GM13977 (cell line): ENCODE results near the gene PRR18.

ENCODE experiments used
- DNase-seq: peaks from one replicate; pipeline ENCODE4 v3.0.0; 2012; ENCODE audit warnings: low spot score
- in situ Hi-C: fragments of 300-500 bp; cut with MboI; formaldehyde crosslinking; loops from one replicate; pipeline ENCODE4 v1.12.0; 2022; ENCODE audit warnings: low sequenced_read_pairs, low pct_unique_long_range_greater_than_20kb, mixed read lengths, inconsistent platforms; ENCODE audit not compliant: unreplicated experiment
- TF ChIP-seq, protein P1 (sequence below): IDR thresholded peaks from 2 replicates; pipeline ENCODE4 v1.5.1; 2012; ENCODE audit warnings: mild to moderate bottlenecking, control low read depth; ENCODE audit not compliant: insufficient read depth; ENCODE audit errors: extremely low read depth, missing control alignments

The PRR18 gene

GRCh38 chr6:166257911-166258318 lies 50.3 kb downstream of the PRR18 start:
- in situ Hi-C loops, result no loop called here

More at GRCh38 chr6:166257911-166258318, 50.3 kb downstream of the PRR18 start:
- TF ChIP-seq, protein P1, sequence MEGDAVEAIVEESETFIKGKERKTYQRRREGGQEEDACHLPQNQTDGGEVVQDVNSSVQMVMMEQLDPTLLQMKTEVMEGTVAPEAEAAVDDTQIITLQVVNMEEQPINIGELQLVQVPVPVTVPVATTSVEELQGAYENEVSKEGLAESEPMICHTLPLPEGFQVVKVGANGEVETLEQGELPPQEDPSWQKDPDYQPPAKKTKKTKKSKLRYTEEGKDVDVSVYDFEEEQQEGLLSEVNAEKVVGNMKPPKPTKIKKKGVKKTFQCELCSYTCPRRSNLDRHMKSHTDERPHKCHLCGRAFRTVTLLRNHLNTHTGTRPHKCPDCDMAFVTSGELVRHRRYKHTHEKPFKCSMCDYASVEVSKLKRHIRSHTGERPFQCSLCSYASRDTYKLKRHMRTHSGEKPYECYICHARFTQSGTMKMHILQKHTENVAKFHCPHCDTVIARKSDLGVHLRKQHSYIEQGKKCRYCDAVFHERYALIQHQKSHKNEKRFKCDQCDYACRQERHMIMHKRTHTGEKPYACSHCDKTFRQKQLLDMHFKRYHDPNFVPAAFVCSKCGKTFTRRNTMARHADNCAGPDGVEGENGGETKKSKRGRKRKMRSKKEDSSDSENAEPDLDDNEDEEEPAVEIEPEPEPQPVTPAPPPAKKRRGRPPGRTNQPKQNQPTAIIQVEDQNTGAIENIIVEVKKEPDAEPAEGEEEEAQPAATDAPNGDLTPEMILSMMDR, result no peak
- DNase-seq, result no peak
